HEK293 (cell line): ENCODE data around the gene KLK1.

Source experiments
- ZNF202 ChIP-seq: fragments of 450-650 bp; formaldehyde crosslinking; IDR thresholded peaks from 2 replicates; pipeline ENCODE4 v1.5.1; 2016; ENCODE audit warnings: missing biosample characterization, missing genetic modification characterization, borderline replicate concordance
- ZNF626 ChIP-seq: fragments of 450-650 bp; sonication (Bioruptor Pico); formaldehyde crosslinking; IDR thresholded peaks from 2 replicates; pipeline ENCODE4 v1.5.1; 2018; ENCODE audit warnings: missing biosample characterization, missing genetic modification characterization, inconsistent platforms
- TF ChIP-seq, protein P1 (sequence below): fragments of 450-650 bp; formaldehyde crosslinking; IDR thresholded peaks from 2 replicates; pipeline ENCODE4 v1.5.1; 2016; ENCODE audit warnings: missing biosample characterization, missing genetic modification characterization
- TF ChIP-seq, protein P2 (sequence below): sonication (generic); formaldehyde crosslinking; IDR thresholded peaks from 2 replicates; pipeline ENCODE4 v1.8.1; 2022; ENCODE audit warnings: mild to moderate bottlenecking, moderate library complexity, missing genetic modification reagents

DNA sequence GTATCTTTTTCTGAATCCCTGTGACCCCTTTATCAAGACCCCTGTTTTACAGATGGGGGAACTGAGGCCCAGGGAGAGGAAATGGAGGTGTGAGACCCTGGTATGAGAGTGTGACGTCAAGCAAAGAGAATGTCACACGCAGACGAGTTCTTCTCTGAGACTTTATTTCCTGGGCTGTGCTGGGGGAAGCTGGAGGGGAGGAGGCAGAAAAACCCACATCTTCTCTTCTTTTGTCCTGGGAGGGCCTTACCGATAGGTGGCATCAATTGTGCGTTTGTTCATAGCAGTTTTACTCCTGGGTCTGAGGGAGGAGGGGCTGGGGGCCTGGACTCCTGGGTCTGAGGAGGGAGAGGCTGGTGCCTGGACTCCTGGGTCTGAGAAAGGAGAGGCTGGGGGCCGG, 14.7 kb upstream of the KLK1 start:
- TF ChIP-seq ZNF202 = no peak
- TF ChIP-seq ZNF626 (tag by site-specific recombination) = no peak
- TF ChIP-seq, protein P1, sequence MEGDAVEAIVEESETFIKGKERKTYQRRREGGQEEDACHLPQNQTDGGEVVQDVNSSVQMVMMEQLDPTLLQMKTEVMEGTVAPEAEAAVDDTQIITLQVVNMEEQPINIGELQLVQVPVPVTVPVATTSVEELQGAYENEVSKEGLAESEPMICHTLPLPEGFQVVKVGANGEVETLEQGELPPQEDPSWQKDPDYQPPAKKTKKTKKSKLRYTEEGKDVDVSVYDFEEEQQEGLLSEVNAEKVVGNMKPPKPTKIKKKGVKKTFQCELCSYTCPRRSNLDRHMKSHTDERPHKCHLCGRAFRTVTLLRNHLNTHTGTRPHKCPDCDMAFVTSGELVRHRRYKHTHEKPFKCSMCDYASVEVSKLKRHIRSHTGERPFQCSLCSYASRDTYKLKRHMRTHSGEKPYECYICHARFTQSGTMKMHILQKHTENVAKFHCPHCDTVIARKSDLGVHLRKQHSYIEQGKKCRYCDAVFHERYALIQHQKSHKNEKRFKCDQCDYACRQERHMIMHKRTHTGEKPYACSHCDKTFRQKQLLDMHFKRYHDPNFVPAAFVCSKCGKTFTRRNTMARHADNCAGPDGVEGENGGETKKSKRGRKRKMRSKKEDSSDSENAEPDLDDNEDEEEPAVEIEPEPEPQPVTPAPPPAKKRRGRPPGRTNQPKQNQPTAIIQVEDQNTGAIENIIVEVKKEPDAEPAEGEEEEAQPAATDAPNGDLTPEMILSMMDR (tag by site-specific recombination) = peak; percentile 47
- TF ChIP-seq, protein P2, sequence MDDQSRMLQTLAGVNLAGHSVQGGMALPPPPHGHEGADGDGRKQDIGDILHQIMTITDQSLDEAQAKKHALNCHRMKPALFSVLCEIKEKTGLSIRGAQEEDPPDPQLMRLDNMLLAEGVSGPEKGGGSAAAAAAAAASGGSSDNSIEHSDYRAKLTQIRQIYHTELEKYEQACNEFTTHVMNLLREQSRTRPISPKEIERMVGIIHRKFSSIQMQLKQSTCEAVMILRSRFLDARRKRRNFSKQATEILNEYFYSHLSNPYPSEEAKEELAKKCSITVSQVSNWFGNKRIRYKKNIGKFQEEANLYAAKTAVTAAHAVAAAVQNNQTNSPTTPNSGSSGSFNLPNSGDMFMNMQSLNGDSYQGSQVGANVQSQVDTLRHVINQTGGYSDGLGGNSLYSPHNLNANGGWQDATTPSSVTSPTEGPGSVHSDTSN (CRISPR knock-in tag) = no peak
